ENCODE results near the gene ACOT8. TPM values are rescaled to one million over a fixed set of nuclear protein-coding genes. Genes with fewer than 3 reads are reported as not detected.
"Not testable (repeated sequence)": the region's sequence is repeated elsewhere in the genome, so short reads cannot be mapped to it uniquely, and the experiment has no call there.

Gene ACOT8
- polyA plus RNA-seq, 2 of the 4 experiments (the other 2 are of a cell fraction): 14.0 to 18.5 TPM

DNA sequence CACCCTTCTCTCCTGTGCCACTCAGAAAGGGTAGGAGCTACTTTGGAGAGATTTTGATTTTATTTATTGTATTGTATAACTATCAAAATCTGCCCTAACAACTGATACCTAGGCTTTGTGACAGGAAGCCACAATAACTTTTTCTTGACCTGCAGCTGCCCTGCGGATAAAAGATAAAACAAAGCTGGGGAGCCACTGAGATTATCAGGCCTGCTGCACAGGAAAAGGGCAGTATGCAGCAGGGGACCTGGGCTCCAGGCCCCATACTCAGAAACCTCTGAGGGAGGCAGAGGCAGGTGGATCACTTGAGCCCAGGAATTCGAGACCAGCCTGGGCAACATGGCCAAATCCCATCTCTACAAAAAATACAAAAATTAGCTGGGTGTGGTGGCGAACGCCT, 24.6 kb downstream of the ACOT8 start:
- TF ChIP-seq CTCF (IDR thresholded peaks at IDR 0.05) (no peak), POLR2A (IDR thresholded peaks at IDR 0.05; ENCODE audit: low read length) (no peak), CEBPB (IDR thresholded peaks at IDR 0.05) (no peak), ZFP36 (IDR thresholded peaks at IDR 0.05; ENCODE audit: borderline replicate concordance, partially characterized antibody) (no peak), HOXA7 (CRISPR knock-in tag; IDR thresholded peaks at IDR 0.05) (no peak), JUN (IDR thresholded peaks at IDR 0.05) (no peak), FOSB (CRISPR knock-in tag; IDR thresholded peaks at IDR 0.05) (no peak), ELK1 (IDR thresholded peaks at IDR 0.05; ENCODE audit: low read depth, low read length) (no peak), HOXB5 (CRISPR knock-in tag; IDR thresholded peaks at IDR 0.05) (no peak), EHF (CRISPR knock-in tag; IDR thresholded peaks at IDR 0.05) (no peak), NR3C1 (IDR thresholded peaks at IDR 0.05) (no peak), JUNB (IDR thresholded peaks at IDR 0.05) (no peak), ZSCAN20 (CRISPR knock-in tag; IDR thresholded peaks at IDR 0.05) (no peak), MAX (IDR thresholded peaks at IDR 0.05) (no peak), CHD2 (IDR thresholded peaks at IDR 0.05; ENCODE audit: low read length, partially characterized antibody) (no peak)
- H3K27ac ChIP-seq: peak overlapping the region; percentile 87 to 93; a peak in 5 of 6 replicates
- no peak for FAIRE-seq

GRCh38 chr20:45829673-45830106, 27.5 kb downstream of the ACOT8 start:
- DNase-seq (ENCODE audit: low read depth in 1 of 2, low spot score in 1 of 2); H3K4me3 ChIP-seq; ATAC-seq; POLR2A ChIA-PET; H3K27ac ChIP-seq; FAIRE-seq; H3K9me3 ChIP-seq; H3K4me2 ChIP-seq: not testable (repeated sequence)
- peaks cover 19% of the 10 kb centered on the region for H3K4me1 ChIP-seq
- CTCF ChIA-PET: interaction anchor here (0.5 to 1.8 kb wide), 4 partner anchors 20 to 865 kb away, joined by 3 to 5 read pairs (median 4); no protein-coding TSS in a partner anchor
- WGBS (ENCODE audit: missing lambda C conversion rate): 65% methylated on average over 4 of the region's 4 CpGs

More for the DNA sequence above, 24.6 kb downstream of the ACOT8 start:
- WGBS (ENCODE audit: missing lambda C conversion rate): 98% methylated on average over 4 of the region's 4 CpGs
- no peak overlapping the region for H3K4me3 ChIP-seq
- ChIA-PET POLR2A (interaction anchor here (2.1 to 2.2 kb wide), 2 partner anchors 49 to 103 kb away, joined by 8 to 12 read pairs; partner anchors contain the start of genes PCIF1 and ZSWIM1), CTCF (interaction anchor here (1.0 to 1.6 kb wide), 3 partner anchors 8 to 133 kb away, joined by 3 to 4 read pairs (median 3); no protein-coding TSS in a partner anchor)
- H3K4me1 ChIP-seq: peaks cover 17% of the 10 kb centered on the region; the same call in 2 of the 3 replicates
- ATAC-seq: no peak
- H3K9me3 ChIP-seq: no peaks in the 10 kb centered on the region
- no peak for DNase-seq (ENCODE audit: low read depth in 1 of 2, low spot score in 1 of 2)
- peak overlapping the region; percentile 81; the same call in 1 of the 3 replicates for H3K4me2 ChIP-seq

DNA sequence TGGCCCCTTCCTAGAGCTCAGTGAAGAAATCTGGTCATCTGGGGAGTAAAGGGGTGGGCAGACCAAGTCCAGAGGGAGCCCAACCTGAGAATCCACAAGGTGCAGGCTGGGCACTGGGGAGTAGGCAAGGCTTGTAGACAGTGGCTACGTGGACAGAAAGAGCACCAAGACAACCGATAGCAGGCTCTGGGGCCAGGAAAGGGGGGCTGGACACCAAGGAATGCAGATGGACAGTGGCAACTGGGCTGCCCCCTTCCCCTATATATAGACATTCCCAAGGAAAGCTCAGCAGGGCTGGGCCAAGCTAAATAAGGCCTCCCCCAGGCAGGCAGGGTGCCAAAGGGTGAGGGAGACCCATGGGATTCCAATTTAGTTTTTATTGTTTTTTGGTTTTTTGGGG, 28.6 kb downstream of the ACOT8 start:
- POLR2A ChIA-PET: interaction anchor here (0.6 kb wide), 1 partner anchor 200 kb away, joined by 3 read pairs; no protein-coding TSS in a partner anchor

GRCh38 chr20:45827712-45828111, 29.5 kb downstream of the ACOT8 start:
- FAIRE-seq (no peak), ATAC-seq (no peak), DNase-seq (ENCODE audit: low read depth in 1 of 2, low spot score in 1 of 2) (no peak)
- peaks cover 12% of the 10 kb centered on the region; the same call in 2 of the 3 replicates for H3K4me1 ChIP-seq
- ChIA-PET CTCF (interaction anchor here (1.0 to 1.3 kb wide), 2 partner anchors 10 to 56 kb away, joined by 3 read pairs; no protein-coding TSS in a partner anchor), POLR2A (no interaction called here)
- no peak overlapping the region for H3K27ac ChIP-seq
- 77% methylated on average over 6 of the region's 6 CpGs for WGBS (ENCODE audit: missing lambda C conversion rate)
- H3K4me3 ChIP-seq: no peak overlapping the region
- H3K4me2 ChIP-seq: no peak overlapping the region
- no peaks in the 10 kb centered on the region for H3K9me3 ChIP-seq
- TF ChIP-seq CBX8 (IDR thresholded peaks at IDR 0.05): no peak
- no peak for TF ChIP-seq ELK1 (IDR thresholded peaks at IDR 0.05; ENCODE audit: low read depth, low read length)
- TF ChIP-seq HEYL (CRISPR knock-in tag; IDR thresholded peaks at IDR 0.05): no peak
- no peak for TF ChIP-seq FOSB (CRISPR knock-in tag; IDR thresholded peaks at IDR 0.05)
- TF ChIP-seq HOXB5 (CRISPR knock-in tag; IDR thresholded peaks at IDR 0.05): no peak
- no peak for TF ChIP-seq BCL3 (IDR thresholded peaks at IDR 0.05)
- TF ChIP-seq ESRRA (IDR thresholded peaks at IDR 0.05; ENCODE audit: borderline replicate concordance, low read length): no peak
- no peak for TF ChIP-seq PHF8 (IDR thresholded peaks at IDR 0.05; ENCODE audit: borderline replicate concordance, low read depth)
- no peak for TF ChIP-seq MAX (IDR thresholded peaks at IDR 0.05)

More for the DNA sequence above, 28.6 kb downstream of the ACOT8 start:
- no peak overlapping the region for H3K4me3 ChIP-seq
- TF ChIP-seq MAZ (IDR thresholded peaks at IDR 0.05; ENCODE audit: borderline replicate concordance, low read depth, low read length): no peak
- TF ChIP-seq EHMT2 (IDR thresholded peaks at IDR 0.05; ENCODE audit: low read depth): no peak
- no peak for TF ChIP-seq FOSL2 (IDR thresholded peaks at IDR 0.05)
- TF ChIP-seq FOSL2 (CRISPR knock-in tag; IDR thresholded peaks at IDR 0.05): no peak
- no peak for TF ChIP-seq CEBPB (IDR thresholded peaks at IDR 0.05)
- 66% methylated on average over 2 of the region's 2 CpGs for WGBS (ENCODE audit: missing lambda C conversion rate)
- no peak for ATAC-seq
- H3K9me3 ChIP-seq: no peaks in the 10 kb centered on the region
- no peak for DNase-seq (ENCODE audit: low read depth in 1 of 2, low spot score in 1 of 2)
- peaks cover 15% of the 10 kb centered on the region for H3K4me1 ChIP-seq
- no peak overlapping the region for H3K27ac ChIP-seq
- no peak for FAIRE-seq
- no peak overlapping the region for H3K4me2 ChIP-seq
- CTCF ChIA-PET: interaction anchor here (0.9 to 1.3 kb wide), 2 partner anchors 10 to 57 kb away, joined by 3 read pairs; no protein-coding TSS in a partner anchor

All from A549 (cell line).